Suprapubic skin (tissue), 3 donors: ENCODE results near the gene ATG5.

Source experiments
- POLR2A ChIP-seq, 2 donors: fragments of 450-650 bp; IDR thresholded peaks; one replicate each; pipeline ENCODE4 v1.6.1; 2017; ENCODE audit warnings: antibody characterized with exemption in 2 of 2, mild to moderate bottlenecking in 2 of 2, moderate library complexity in 2 of 2
- TF ChIP-seq, protein P1 (sequence below), 2 donors: fragments of 200-600 bp in 1 of 2; fragments of 450-650 bp in 1 of 2; sonication (generic) in 1 of 2; IDR thresholded peaks; one replicate each; pipeline ENCODE4 v1.5.1; 2016 to 2019; ENCODE audit warnings: antibody characterized with exemption in 2 of 2, mild to moderate bottlenecking in 1 of 2, moderate library complexity in 1 of 2

DNA sequence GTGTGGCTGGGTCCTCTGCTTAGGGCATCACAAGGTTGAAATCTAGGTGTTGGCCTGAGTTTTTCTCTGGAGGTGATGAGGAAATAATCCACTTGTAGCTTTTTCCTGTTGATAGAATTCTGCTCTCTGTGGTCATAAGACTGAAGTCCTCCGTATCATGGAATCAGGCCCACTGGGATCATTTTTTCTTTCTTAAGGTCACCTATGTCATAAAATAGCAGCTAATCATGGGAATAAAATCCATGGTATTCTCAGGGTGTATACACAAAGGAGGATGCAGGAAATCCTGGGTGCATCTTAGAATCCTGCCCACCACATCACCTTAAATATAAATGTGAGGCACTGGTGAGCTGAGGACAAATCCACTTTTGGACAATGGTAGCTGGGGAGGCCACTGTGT is 166.7 kb downstream of the ATG5 start:
- TF ChIP-seq, protein P1, sequence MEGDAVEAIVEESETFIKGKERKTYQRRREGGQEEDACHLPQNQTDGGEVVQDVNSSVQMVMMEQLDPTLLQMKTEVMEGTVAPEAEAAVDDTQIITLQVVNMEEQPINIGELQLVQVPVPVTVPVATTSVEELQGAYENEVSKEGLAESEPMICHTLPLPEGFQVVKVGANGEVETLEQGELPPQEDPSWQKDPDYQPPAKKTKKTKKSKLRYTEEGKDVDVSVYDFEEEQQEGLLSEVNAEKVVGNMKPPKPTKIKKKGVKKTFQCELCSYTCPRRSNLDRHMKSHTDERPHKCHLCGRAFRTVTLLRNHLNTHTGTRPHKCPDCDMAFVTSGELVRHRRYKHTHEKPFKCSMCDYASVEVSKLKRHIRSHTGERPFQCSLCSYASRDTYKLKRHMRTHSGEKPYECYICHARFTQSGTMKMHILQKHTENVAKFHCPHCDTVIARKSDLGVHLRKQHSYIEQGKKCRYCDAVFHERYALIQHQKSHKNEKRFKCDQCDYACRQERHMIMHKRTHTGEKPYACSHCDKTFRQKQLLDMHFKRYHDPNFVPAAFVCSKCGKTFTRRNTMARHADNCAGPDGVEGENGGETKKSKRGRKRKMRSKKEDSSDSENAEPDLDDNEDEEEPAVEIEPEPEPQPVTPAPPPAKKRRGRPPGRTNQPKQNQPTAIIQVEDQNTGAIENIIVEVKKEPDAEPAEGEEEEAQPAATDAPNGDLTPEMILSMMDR (IDR thresholded peaks at IDR 0.05), result no peak
- no peak for TF ChIP-seq POLR2A (IDR thresholded peaks at IDR 0.05)
